HG03521 (cell line): ENCODE measurements around the gene ATP6V0A4.

Experiments used
- ATAC-seq: cut with Tn5 transposase; IDR thresholded peaks from one replicate; pipeline ENCODE4 v1.9.1; 2021; ENCODE audit warnings: mild to moderate bottlenecking, moderate library complexity; ENCODE audit not compliant: unreplicated experiment

Gene ATP6V0A4

DNA sequence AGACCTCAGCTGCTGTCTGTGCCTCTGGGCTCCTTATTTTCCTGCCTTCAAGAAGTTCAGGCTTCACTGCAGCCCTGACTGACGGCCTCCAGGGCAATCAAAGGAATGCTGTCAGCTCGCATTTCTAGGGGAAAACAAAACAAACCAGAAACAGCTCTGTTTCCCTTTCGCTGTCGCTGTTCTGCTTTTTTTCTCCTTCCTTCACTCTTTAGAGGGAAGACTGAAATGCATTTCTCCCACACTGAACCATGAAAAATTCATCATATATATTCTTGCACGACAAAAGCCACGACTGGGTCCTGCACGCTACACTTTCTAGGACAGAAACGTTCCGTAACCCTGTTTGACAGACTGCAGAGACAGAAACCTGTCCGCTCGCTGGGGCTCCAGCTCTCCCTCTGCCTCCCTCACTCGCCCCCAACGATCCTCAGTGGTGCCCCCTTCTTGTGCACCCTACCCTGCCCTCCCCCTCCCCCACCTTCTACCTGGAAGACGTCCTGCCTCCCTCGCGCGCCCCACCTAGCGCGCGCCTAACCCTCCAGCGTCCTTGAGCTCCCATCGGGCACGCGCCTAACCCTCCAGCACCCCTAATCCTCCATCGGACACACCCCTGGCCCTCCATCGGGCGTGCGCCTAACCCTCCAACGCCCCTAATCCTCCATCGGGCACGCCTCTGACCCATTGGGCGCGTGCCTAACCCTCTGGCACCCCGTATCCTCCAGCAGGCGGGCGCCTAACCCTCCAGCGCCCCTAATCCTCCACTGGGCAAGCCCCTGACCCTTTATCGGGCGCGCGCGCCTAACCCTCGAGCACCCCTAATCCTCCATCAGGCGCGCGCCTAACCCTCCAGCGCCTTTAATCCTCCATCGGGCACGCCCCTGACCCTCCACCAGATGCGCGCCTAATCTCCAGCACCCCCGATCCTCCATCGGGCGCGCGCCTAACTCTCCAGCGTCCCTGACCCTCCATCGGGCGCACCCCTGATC, 134.0 kb downstream of the ATP6V0A4 start:
- no peak for ATAC-seq

DNA sequence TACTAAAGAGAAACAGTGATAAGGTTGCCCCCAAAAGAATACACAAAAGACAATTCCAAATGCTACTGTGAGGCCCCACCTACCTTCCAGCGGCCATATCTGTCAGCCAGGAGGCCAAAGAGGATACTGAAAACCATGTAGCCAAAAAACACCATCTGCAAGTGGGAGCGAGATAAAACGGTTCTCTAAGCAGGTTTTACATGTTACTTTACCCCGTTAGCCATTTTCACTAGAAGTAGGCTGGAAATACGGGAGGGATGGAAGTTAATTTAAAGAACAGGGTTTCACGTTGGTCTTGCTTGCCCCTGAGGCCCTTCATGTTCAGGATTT, 135.0 kb downstream of the ATP6V0A4 start:
- ATAC-seq: no peak

DNA sequence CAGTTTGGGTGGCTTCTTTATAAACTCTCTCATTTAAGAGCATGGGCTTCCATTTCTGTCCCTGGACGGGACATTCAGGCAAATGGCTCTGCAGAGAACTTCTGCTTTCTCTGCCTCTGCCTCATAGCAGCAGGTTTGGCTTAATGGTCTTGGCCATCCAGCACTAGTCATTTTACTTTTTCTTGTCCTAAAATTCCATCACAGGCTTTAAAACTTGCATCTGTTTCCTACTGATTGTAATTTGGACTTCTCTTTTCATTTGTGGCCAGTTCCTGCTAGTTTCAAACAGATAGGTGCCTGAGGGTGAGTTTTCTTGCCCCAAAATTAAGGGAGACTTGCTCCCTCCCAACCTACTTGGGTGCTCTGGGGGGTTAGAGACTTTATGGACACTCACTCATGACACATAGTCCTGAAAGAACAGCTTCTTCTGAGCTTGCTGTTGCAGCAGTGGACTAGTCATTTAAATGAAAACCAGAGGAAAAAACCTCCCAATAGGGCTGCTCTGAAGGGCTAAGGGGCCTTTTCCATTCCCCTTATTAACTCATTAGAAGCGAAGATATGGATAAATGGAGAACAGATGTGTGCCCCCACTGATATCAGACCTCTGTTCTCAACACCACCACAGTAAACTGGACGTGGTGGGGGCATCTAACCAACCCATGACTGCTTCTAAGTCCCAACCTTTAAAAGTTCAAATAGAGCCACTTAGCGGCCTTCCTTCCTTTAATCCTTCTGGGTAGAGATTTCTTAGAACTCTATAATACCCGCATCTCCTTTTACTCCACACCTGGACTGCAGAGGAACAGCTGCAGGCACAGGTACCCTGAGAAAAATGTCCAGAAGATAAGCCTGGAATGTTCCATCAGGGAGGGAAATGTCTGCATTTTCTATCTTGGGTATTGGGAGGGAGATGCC, 135.7 kb downstream of the ATP6V0A4 start:
- ATAC-seq: no peak

DNA sequence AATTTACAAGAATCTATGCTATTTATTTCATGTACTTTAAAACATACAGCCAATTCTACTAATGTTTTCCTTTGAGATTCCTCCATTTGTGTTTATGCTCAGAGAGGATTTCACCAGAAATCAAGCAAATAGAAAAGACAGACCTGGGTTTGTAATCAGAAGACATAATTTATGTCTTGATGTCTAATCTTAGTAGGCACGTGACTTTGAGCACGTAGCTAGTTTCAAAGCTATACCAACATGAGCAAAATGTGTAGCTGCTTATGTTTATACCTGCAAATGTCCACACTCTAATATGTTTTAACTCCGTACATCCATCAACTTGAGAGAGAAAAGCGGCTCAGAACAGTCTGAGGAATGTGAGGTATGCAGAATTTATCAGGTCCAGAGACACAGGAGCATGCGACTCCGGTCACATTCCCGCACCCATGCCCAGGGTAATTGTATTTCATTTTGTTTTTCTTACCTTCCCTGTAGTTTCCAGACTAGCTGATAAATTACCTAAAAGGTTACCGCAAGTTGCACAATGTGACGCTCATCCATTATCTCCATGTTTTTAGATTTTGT, 136.8 kb downstream of the ATP6V0A4 start:
- ATAC-seq: no peak

DNA sequence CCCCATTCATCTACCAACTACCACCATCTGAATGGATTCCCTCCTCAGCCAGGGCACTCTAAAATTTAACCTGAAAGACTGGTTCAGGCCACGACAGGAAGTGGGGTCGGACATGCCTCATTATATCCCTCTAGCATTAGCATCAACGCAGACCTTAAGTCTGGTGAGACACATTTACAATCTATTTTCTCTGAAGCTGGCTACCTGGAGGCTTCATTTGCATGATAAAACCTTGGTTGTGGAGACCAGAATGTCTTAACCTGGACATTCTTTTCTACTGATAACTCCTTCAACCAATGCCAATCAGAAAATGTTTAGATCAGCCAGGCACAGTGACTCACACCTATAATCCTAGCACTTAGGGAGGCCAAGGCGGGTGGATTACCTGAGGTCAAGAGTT, 139.1 kb downstream of the ATP6V0A4 start:
- ATAC-seq: no peak

DNA sequence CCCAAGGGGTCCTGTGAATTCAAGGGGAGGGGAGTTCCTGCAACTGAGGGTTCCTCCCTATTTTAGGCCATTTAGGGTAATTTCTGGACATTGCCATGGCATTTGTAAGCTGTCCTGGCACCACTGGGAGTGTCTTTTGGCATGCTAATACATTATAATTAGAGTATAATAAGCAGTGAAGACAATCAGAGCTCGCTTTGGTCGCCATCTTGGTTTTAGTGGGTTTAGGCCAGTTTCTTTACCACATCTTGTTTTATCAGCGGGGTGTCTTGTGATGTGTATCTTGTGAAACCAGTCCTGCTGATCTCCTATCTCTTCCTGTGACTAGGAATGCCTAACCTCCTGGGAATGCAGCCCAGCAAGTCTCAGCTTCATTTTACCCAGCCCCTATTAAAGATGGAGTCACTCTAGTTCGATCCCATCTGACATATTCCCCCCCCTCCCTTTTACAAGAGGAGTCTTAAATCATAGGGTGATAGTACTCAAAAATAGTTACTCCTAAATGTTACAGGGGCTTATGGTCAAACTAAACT, 140.1 kb downstream of the ATP6V0A4 start:
- ATAC-seq: no peak

- no peak for ATAC-seq
Measured at GRCh38 chr7:138656952-138657351, 141.0 kb downstream of the ATP6V0A4 start.
